Choroid plexus epithelial cell (primary cell): ENCODE measurements around the gene AP4M1.

Source experiments
- DNase-seq: peaks from one replicate; pipeline ENCODE4 v3.0.0-alpha.2; 2010; ENCODE audit warnings: low read depth
- H3K4me3 ChIP-seq: 2 replicates; pipeline ENCODE4 v1.5.1; 2011; ENCODE audit warnings: low read depth, mild to moderate bottlenecking, control low read depth, low read length, moderate library complexity
- TF ChIP-seq, protein P1 (sequence below): conservative IDR thresholded peaks from 2 replicates; pipeline ENCODE4 v1.5.1; 2011; ENCODE audit warnings: low read depth, mild to moderate bottlenecking, control low read depth, inconsistent platforms, low read length, moderate library complexity

Gene AP4M1

DNA sequence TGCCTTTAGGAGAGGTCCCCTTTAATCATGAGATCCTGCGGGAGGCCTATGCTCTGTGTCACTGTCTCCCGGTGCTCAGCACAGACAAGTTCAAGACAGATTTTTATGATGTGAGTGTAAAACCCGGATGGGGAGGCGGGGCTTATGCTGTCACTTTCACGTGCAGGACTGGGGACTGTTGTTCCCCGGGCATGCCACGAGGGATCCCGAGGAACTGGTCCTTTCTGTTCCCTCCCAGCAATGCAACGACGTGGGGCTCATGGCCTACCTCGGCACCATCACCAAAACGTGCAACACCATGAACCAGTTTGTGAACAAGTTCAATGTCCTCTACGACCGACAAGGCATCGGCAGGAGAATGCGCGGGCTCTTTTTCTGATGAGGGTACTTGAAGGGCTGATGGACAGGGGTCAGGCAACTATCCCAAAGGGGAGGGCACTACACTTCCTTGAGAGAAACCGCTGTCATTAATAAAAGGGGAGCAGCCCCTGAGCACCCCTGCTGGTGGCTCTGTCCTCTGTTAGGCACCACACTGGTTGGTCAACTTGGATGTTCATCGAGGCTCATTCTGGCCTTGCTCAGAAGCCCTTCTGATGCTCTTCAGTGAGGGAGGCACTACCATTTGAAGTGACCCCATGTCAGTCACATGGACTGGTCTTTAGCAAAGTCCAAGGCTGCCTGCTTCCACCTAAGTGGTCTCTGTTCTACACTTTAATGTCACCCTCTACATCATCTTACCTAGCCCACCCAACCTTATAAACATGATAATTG is 9.8 kb upstream of the AP4M1 start:
- no peak for DNase-seq

GRCh38 chr7:100093054-100093453 is 8.4 kb upstream of the AP4M1 start:
- DNase-seq: no peak
- TF ChIP-seq, protein P1, sequence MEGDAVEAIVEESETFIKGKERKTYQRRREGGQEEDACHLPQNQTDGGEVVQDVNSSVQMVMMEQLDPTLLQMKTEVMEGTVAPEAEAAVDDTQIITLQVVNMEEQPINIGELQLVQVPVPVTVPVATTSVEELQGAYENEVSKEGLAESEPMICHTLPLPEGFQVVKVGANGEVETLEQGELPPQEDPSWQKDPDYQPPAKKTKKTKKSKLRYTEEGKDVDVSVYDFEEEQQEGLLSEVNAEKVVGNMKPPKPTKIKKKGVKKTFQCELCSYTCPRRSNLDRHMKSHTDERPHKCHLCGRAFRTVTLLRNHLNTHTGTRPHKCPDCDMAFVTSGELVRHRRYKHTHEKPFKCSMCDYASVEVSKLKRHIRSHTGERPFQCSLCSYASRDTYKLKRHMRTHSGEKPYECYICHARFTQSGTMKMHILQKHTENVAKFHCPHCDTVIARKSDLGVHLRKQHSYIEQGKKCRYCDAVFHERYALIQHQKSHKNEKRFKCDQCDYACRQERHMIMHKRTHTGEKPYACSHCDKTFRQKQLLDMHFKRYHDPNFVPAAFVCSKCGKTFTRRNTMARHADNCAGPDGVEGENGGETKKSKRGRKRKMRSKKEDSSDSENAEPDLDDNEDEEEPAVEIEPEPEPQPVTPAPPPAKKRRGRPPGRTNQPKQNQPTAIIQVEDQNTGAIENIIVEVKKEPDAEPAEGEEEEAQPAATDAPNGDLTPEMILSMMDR: no peak
- no peak overlapping the region for H3K4me3 ChIP-seq

More for the DNA sequence above, 9.8 kb upstream of the AP4M1 start:
- TF ChIP-seq, protein P1: peak; percentile 20
- no peak overlapping the region for H3K4me3 ChIP-seq

- DNase-seq: no peak
Observed at GRCh38 chr7:100093498-100093897, 7.9 kb upstream of the AP4M1 start.

GRCh38 chr7:100093925-100094486 is 7.4 kb upstream of the AP4M1 start:
- no peak for DNase-seq
- no peak overlapping the region for H3K4me3 ChIP-seq
- TF ChIP-seq, protein P1: no peak

More at GRCh38 chr7:100093498-100093897, 7.9 kb upstream of the AP4M1 start:
- TF ChIP-seq, protein P1: no peak
- H3K4me3 ChIP-seq: no peak overlapping the region

- no peak for DNase-seq
- TF ChIP-seq, protein P1: no peak
- H3K4me3 ChIP-seq: no peak overlapping the region
Observed at GRCh38 chr7:100095289-100095688, 6.2 kb upstream of the AP4M1 start.

- DNase-seq: no peak
- TF ChIP-seq, protein P1: no peak
- H3K4me3 ChIP-seq: no peak overlapping the region
Observed at GRCh38 chr7:100095704-100096103, 5.7 kb upstream of the AP4M1 start.

GRCh38 chr7:100098913-100099312 is 2.5 kb upstream of the AP4M1 start:
- TF ChIP-seq, protein P1: no peak
- DNase-seq: no peak
- no peak overlapping the region for H3K4me3 ChIP-seq
